Stimulated activated CD8-positive, alpha-beta memory T cell treated with anti-CD3 and anti-CD28 coated beads, Interleukin-15, amount 100 ng/mL, for 1 hour (primary cell): ENCODE results near the gene SUGP1.

ENCODE experiments used
- DNase-seq: peaks from one replicate; pipeline ENCODE4 v3.0.0-alpha.2; 2020; ENCODE audit warnings: low read depth

SUGP1 gene

DNA sequence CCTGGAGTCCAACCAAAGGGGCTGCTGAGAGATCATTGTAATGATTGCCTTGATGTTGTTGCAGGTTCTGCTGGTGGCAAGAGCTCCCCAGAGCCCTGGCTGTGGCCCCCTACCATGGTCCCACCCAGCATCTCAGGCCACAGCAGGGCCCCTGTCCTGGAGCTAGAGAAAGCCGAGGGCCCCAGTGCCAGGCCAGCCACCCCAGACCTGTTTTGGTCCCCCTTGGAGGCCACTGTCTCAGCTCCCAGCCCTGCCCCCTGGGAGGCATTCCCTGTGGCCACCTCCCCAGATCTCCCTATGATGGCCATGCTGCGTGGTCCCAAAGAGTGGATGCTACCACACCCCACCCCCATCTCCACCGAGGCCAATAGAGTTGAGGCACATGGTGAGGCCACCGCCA, 93.1 kb downstream of the SUGP1 start:
- no peak for DNase-seq

GRCh38 chr19:19226663-19227062, 93.6 kb downstream of the SUGP1 start:
- DNase-seq = no peak

- DNase-seq = no peak
These were observed 94.1 kb downstream of the SUGP1 start for GRCh38 chr19:19226204-19226603.
